Activated naive CD4-positive, alpha-beta T cell treated with anti-CD3 and anti-CD28 coated beads for 36 hours (primary cell): ENCODE measurements around the gene MOCS1. TPM values are rescaled to one million over a fixed set of nuclear protein-coding genes. Genes with fewer than 3 reads are reported as not detected.

Source experiments
- CTCF ChIA-PET: fragments of 350-600 bp; sonication (Branson Sonifier 250); formaldehyde crosslinking; loops from one replicate; lab custom pipeline; 2021; ENCODE audit warnings: antibody characterized with exemption; lab: Charles Lee
- DNase-seq: peaks from one replicate; pipeline ENCODE4 v3.0.0-alpha.2; 2020
- H3K27ac Mint-ChIP-seq: one replicate; pipeline ENCODE4 v1.8.0; 2021; ENCODE audit warnings: mild to moderate bottlenecking, mixed read lengths
- H3K27me3 Mint-ChIP-seq: one replicate; pipeline ENCODE4 v1.8.0; 2021; ENCODE audit warnings: low read depth, mixed read lengths
- H3K36me3 Mint-ChIP-seq: one replicate; pipeline ENCODE4 v1.8.0; 2021; ENCODE audit warnings: low read depth, mixed read lengths
- H3K4me1 Mint-ChIP-seq: one replicate; pipeline ENCODE4 v1.8.0; 2021; ENCODE audit warnings: low read depth, mixed read lengths
- H3K4me3 Mint-ChIP-seq: one replicate; pipeline ENCODE4 v1.8.0; 2021; ENCODE audit warnings: mild to moderate bottlenecking, moderate library complexity, mixed read lengths
- H3K9me3 Mint-ChIP-seq: one replicate; pipeline ENCODE4 v1.8.0; 2021; ENCODE audit warnings: mixed read lengths
- intact Hi-C: fragments of 100-400 bp; cut with micrococcal nuclease; formaldehyde crosslinking; loops from one replicate; pipeline ENCODE4 v1.15.1; 2023
- total RNA-seq, 2 experiments: library from RNA; stranded (reverse); gene quantifications; one replicate each; pipeline ENCODE4 v1.2.3, GENCODE V29; 2021

Gene MOCS1
- total RNA-seq, 2 experiments from 2014 or later, result 1.2 TPM

DNA sequence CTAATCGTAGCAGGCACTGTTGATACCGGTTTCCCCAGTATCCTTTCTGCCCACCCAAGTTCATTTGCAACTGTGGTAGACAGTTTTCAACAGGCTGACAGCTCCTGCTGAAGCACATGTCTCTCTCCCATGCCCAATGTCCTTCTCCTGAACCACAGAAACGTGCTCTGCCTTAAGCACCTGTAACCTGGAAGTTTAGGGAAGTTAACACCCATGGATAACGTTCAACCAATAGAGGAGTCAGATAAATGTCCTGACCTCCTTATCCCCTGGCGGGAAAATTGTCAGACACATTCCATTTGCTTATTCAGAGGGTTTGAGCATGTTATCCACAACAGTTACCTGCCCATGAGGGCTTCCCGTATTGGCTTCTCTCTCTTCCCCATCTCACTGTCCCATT, 29.8 kb upstream of the MOCS1 start:
- peaks cover 21% of the 10 kb centered on the region for H3K27me3 Mint-ChIP-seq
- CTCF ChIA-PET, result no interaction called here

DNA sequence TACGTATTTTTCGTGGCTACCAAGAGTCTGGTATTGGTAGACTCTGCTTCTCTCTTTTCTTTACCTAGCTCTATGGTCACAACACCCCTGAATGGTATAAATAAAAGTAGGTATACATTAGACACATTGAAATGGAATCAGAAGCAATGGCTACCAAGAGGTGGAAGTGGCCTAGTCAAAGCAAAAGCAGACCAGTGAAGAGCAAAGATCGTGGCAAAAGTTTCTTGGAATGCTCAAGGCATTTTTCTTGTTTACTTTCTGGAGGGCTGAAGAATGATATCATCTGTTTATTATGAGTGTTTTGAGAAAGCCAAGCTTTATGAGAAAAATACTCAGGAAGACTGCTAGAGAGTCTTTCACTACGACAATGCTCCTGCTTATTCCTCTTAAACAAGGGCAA, 28.6 kb upstream of the MOCS1 start:
- H3K36me3 Mint-ChIP-seq, result no peaks in the 10 kb centered on the region
- H3K9me3 Mint-ChIP-seq, result no peaks in the 10 kb centered on the region
- peaks cover 21% of the 10 kb centered on the region for H3K27me3 Mint-ChIP-seq
- H3K27ac Mint-ChIP-seq, result no peak overlapping the region
- no peak for DNase-seq
- no peak overlapping the region for H3K4me3 Mint-ChIP-seq
- intact Hi-C loops, result no loop called here
- no peaks in the 10 kb centered on the region for H3K4me1 Mint-ChIP-seq
- CTCF ChIA-PET, result no interaction called here

More for the DNA sequence above, 29.8 kb upstream of the MOCS1 start:
- Mint-ChIP-seq H3K36me3 (no peaks in the 10 kb centered on the region), H3K9me3 (no peaks in the 10 kb centered on the region), H3K4me3 (no peak overlapping the region), H3K4me1 (no peaks in the 10 kb centered on the region), H3K27ac (no peak overlapping the region)
- intact Hi-C loops, result no loop called here
- no peak for DNase-seq

DNA sequence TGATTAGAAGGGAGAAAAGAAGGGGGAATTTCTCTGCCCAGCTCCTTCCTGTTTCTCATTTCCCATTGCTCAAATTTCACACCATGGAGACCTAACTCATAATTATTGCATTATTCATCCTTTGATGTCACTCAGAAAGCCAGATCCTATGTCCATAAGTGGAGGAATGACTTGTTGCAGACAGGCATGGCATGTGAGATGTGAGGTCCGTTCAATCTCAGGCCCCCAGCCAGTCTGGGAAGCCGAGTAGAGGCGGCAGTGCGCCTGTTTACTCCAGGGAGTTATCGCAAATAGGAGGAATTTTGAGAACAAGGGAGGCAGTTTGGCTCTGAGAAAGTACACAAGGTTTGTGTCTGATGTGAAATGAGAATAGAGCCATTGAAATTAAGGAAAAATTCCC, 26.9 kb upstream of the MOCS1 start:
- no peak for DNase-seq
- intact Hi-C loops, result no loop called here
- CTCF ChIA-PET, result no interaction called here
- Mint-ChIP-seq H3K9me3 (no peaks in the 10 kb centered on the region), H3K27ac (no peak overlapping the region), H3K36me3 (no peaks in the 10 kb centered on the region), H3K4me3 (no peak overlapping the region), H3K27me3 (peaks cover 18% of the 10 kb centered on the region), H3K4me1 (no peaks in the 10 kb centered on the region)

DNA sequence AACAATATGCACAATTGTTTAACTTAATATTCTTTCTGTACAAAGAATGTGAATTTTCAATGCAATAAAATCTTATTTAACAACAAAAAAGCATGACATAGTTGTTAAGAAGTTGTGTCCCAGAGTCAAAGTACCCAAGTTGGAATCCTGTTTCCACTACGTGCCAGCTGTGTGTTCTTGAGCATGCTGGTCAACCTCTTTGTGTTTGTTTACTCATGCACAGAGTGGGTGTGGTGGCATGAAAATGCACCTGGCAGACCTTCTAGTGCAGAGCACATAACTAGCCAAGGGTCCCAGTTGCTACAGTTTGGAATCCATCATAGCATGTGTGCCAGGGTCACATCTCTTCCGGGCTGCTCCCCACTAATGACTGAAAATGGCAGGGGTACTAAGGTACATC, 24.7 kb upstream of the MOCS1 start:
- DNase-seq, result no peak
- peaks cover 16% of the 10 kb centered on the region for H3K27me3 Mint-ChIP-seq
- intact Hi-C loops, result no loop called here
- CTCF ChIA-PET, result no interaction called here
- no peak overlapping the region for H3K4me3 Mint-ChIP-seq
- H3K9me3 Mint-ChIP-seq, result no peaks in the 10 kb centered on the region
- no peaks in the 10 kb centered on the region for H3K36me3 Mint-ChIP-seq
- no peak overlapping the region for H3K27ac Mint-ChIP-seq
- H3K4me1 Mint-ChIP-seq, result no peaks in the 10 kb centered on the region

DNA sequence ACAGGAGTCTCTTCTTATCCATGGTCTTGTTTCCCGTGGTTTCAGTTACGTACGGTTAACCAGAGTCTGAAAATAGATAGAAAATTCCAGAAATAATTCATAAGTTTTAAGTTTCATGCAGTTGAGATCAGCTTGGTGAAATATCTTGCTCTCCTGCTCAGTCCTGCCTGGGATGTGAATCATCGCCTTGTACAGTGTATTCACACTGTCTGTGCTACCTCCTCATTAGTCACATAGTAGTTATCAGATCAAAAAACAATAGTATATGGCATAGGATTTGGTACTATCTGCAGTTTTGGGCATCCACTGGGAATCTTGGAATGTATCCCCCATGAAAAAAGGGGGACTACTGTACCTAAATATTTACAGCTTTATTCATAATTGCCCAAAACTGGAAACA, 22.7 kb upstream of the MOCS1 start:
- peaks cover 12% of the 10 kb centered on the region for H3K27me3 Mint-ChIP-seq
- intact Hi-C loops, result no loop called here
- H3K4me1 Mint-ChIP-seq, result no peaks in the 10 kb centered on the region
- no peak overlapping the region for H3K27ac Mint-ChIP-seq
- no peak for DNase-seq
- CTCF ChIA-PET, result no interaction called here
- H3K9me3 Mint-ChIP-seq, result no peaks in the 10 kb centered on the region
- H3K36me3 Mint-ChIP-seq, result no peaks in the 10 kb centered on the region
- H3K4me3 Mint-ChIP-seq, result no peak overlapping the region

DNA sequence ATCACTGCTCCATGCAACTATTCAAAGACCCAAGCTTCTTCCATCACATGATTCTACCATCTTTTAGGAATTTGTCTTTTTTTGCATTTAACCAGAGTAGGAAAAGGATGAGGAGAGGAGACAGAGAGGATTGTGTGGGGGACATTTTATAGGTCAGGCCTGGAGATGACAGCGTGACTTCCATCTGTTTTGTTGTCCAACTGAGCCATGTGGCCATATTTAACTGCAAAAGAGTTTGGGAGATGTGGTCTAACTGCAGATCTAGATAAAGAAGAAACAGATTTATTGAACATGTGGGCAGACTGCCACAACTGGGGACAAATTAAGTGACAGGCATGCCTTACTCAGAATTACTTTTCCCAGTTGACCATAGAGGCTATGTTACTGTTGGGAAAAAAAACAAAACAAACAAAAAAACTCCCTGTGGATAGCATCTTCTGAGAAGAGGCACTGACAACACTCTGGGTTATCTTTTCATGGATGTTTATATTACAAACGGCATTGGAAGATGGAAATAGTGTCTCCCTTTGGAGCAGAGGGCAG, 18.9 kb upstream of the MOCS1 start:
- CTCF ChIA-PET, result no interaction called here
- intact Hi-C loops, result no loop called here
- H3K27ac Mint-ChIP-seq, result no peak overlapping the region
- no peak overlapping the region for H3K4me3 Mint-ChIP-seq
- no peaks in the 10 kb centered on the region for H3K9me3 Mint-ChIP-seq
- DNase-seq, result no peak
- H3K36me3 Mint-ChIP-seq, result no peaks in the 10 kb centered on the region
- H3K4me1 Mint-ChIP-seq, result no peaks in the 10 kb centered on the region
- H3K27me3 Mint-ChIP-seq, result peaks cover 6% of the 10 kb centered on the region

DNA sequence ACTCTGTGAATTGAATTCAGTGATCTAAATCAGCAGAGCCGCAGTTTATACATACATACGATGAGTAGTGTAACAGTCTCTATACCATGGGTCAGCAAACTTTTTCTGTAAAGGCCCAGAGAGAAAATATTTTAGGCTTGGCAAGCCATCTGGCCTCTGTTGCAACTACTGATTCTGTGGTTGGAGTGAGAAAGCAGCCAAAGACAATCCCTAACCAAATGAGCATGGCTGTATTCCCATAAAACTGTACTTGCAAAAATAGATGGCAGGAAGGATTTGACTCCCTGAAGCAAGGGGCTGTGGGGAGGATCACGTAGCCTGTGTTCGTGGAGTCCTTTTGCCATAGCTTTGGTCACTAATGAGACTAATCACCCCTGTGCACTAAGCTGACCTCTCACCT, 17.9 kb upstream of the MOCS1 start:
- H3K9me3 Mint-ChIP-seq, result no peaks in the 10 kb centered on the region

DNA sequence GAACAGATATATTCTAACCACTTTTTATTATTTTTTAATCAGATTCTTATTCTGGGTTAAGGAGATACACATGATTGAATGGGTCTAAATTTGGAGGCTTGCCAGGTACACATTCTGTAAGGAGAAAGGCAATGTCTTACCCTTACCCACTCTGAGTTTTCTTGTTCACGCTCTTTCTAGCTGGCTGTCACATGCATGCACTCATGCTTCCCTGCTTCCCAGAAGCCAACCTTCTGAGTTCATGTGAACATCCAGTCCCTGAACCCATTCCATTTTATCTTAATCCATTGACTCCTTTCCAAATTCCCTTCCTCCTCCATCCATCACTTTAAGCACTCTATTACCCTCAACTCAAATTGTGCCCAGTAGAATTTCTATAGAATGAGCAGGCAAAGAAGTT, 17.5 kb upstream of the MOCS1 start:
- CTCF ChIA-PET, result no interaction called here
- no peak for DNase-seq
- H3K4me1 Mint-ChIP-seq, result no peaks in the 10 kb centered on the region
- H3K4me3 Mint-ChIP-seq, result no peak overlapping the region
- no peaks in the 10 kb centered on the region for H3K9me3 Mint-ChIP-seq
- no peak overlapping the region for H3K27ac Mint-ChIP-seq
- no peaks in the 10 kb centered on the region for H3K36me3 Mint-ChIP-seq
- intact Hi-C loops, result no loop called here
- H3K27me3 Mint-ChIP-seq, result peaks cover 6% of the 10 kb centered on the region

More for the DNA sequence above, 17.9 kb upstream of the MOCS1 start:
- CTCF ChIA-PET, result no interaction called here
- Mint-ChIP-seq H3K27ac (no peak overlapping the region), H3K27me3 (peaks cover 6% of the 10 kb centered on the region), H3K4me3 (no peak overlapping the region), H3K36me3 (no peaks in the 10 kb centered on the region), H3K4me1 (no peaks in the 10 kb centered on the region)
- intact Hi-C loops, result no loop called here
- DNase-seq, result no peak

DNA sequence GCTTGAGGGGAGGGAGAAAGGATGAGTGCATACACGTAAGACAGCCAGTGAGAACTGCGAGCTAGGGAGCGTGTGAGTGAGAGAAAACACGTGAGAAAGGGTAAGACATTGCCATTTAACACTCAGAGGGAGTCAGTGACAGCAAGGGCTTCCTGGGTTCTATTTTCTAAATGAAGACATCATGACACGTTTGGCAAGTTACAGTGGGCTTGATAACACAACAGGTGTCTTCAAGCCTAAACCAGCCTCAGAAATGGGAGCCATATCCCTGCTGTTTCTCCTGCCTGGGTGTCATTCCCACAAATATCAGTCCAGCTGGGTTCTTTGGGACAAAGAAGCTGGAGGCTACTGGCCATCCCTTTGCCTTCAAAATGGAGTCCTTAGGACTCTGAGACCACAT, 16.9 kb upstream of the MOCS1 start:
- H3K27me3 Mint-ChIP-seq, result peaks cover 6% of the 10 kb centered on the region
- H3K36me3 Mint-ChIP-seq, result no peaks in the 10 kb centered on the region
- no peak for DNase-seq
- intact Hi-C loops, result no loop called here
- H3K27ac Mint-ChIP-seq, result no peak overlapping the region
- H3K4me1 Mint-ChIP-seq, result no peaks in the 10 kb centered on the region
- no peaks in the 10 kb centered on the region for H3K9me3 Mint-ChIP-seq
- no peak overlapping the region for H3K4me3 Mint-ChIP-seq
- CTCF ChIA-PET, result no interaction called here

DNA sequence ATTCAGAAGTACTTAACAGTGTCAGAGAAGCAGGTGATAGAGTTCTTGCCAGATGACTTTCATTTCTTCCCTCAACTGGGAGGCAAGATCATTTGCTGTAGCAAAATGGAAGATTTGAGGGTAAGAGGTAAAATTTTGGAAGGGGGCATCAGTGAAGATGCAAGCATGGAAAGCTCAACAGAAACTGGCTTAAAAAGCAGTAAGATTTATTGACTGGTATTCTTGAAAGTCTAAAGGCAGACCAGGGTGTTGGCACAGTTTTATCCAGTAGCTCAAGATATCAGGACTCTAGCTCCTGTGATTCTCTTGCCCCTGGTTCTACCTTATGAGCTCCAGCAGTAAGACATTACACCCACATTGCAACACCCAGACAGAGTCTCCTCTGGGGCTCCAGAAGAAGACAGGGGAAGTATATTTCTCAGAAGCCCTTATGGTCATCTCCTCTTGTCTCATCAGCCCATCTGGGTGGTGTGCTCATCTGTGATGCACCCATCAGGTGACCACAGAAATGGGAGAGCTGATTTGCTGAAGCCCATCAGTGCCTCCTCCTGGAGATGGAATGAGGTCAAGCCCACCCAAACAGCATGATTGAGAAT, 16.0 kb upstream of the MOCS1 start:
- no peak for DNase-seq
- Mint-ChIP-seq H3K4me1 (no peaks in the 10 kb centered on the region), H3K9me3 (no peaks in the 10 kb centered on the region), H3K4me3 (no peak overlapping the region), H3K36me3 (no peaks in the 10 kb centered on the region), H3K27ac (no peak overlapping the region), H3K27me3 (peaks cover 4% of the 10 kb centered on the region)
- intact Hi-C loops, result no loop called here
- CTCF ChIA-PET, result no interaction called here

DNA sequence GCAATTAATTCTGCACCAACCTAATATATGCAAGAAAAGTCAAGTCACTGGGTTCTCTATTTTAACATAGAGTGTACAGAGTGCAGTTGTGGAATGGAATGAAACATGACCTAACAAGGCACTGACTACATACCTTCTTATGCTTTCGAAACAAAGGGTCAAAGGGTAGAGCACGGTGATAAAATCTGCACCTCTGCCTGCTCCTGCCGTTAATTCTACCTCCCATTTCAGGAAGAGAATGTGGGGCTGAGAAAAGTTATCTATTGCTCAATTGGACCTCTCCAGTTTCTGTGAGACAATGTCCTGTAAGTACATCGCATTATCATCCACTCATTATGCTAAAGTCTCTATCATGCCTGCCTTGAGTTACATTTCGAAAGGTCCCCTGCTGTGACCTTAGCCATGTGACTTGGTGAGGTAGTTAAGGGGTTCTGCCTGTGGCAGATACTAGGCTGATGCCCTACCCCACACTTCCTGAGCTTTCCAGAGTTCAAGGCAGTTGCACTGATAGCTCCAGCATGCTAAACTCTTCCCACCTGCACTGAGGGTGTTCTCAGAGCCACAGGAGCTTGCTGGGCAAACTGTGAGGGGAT, 14.0 kb upstream of the MOCS1 start:
- H3K4me3 Mint-ChIP-seq, result no peak overlapping the region
- intact Hi-C loops, result no loop called here

DNA sequence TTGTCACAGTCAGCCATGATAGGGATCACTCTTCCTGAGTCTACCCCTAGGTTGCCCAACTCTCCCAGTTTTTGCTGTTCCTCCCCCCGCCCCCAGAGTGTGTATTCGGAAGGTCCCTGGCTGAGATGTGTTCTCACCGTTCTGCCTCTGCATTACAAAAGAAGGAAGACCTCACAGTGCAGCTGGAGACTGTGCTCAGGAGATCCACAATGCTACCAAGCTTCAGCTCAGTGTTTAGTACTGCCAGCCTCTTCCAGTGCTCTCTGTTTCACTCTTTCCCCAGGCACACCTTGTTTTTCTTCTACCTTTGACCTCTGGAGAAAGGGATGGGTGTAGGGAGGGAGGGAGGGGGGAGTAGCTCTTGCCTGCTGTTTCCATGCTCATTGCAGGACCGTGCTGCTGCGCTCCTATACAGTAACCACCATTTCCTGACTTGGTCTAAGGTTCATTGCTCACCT, 13.4 kb upstream of the MOCS1 start:
- H3K9me3 Mint-ChIP-seq, result no peaks in the 10 kb centered on the region
- CTCF ChIA-PET, result no interaction called here
- H3K36me3 Mint-ChIP-seq, result no peaks in the 10 kb centered on the region
- H3K27me3 Mint-ChIP-seq, result no peaks in the 10 kb centered on the region
- intact Hi-C loops, result no loop called here
- H3K4me3 Mint-ChIP-seq, result no peak overlapping the region
- H3K27ac Mint-ChIP-seq, result no peak overlapping the region
- H3K4me1 Mint-ChIP-seq, result no peaks in the 10 kb centered on the region
- DNase-seq, result no peak

More for the DNA sequence above, 14.0 kb upstream of the MOCS1 start:
- Mint-ChIP-seq H3K36me3 (no peaks in the 10 kb centered on the region), H3K9me3 (no peaks in the 10 kb centered on the region), H3K4me1 (no peaks in the 10 kb centered on the region), H3K27ac (no peak overlapping the region), H3K27me3 (no peaks in the 10 kb centered on the region)
- CTCF ChIA-PET, result no interaction called here
- DNase-seq, result no peak

DNA sequence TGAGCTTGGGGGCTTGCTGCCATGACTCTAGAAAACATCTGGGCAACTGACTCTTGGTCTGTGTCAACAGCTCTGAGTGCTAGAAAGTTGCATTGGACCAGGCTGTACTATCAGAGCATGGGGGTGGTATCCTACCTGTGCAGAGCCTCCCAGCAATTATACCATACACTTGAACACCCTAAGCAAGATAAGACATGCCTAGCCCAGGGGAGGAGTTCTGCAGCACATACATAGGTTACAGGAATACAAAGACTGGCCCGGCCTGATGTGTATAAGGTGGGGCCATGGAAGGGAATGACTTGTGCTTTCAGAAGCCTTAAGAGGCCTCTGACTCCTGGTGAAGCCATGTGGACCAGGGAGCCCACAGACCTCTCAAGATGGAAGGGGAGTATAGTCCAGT, 11.4 kb upstream of the MOCS1 start:
- Mint-ChIP-seq H3K27ac (no peak overlapping the region), H3K36me3 (no peaks in the 10 kb centered on the region), H3K27me3 (peaks cover 3% of the 10 kb centered on the region), H3K9me3 (no peaks in the 10 kb centered on the region), H3K4me3 (no peak overlapping the region), H3K4me1 (no peaks in the 10 kb centered on the region)
- intact Hi-C loops, result no loop called here
- CTCF ChIA-PET, result no interaction called here
- no peak for DNase-seq
